GM18861 (cell line): Measurements from ENCODE around the gene BMAL1.

Source experiments
- ATAC-seq: cut with Tn5 transposase; IDR thresholded peaks from one replicate; pipeline ENCODE4 v1.9.1; 2021; ENCODE audit not compliant: unreplicated experiment

BMAL1 gene

GRCh38 chr11:13314676-13315394 is 37.2 kb downstream of the BMAL1 start:
- no peak for ATAC-seq

- no peak for ATAC-seq
These were observed 38.2 kb downstream of the BMAL1 start for GRCh38 chr11:13315517-13316432.

GRCh38 chr11:13316528-13316961 is 39.0 kb downstream of the BMAL1 start:
- no peak for ATAC-seq

- ATAC-seq = no peak
These were observed 39.9 kb downstream of the BMAL1 start for GRCh38 chr11:13317293-13318080.

GRCh38 chr11:13318498-13319295 is 41.1 kb downstream of the BMAL1 start:
- ATAC-seq = peak; percentile 60

- no peak for ATAC-seq
These were observed 43.1 kb downstream of the BMAL1 start for GRCh38 chr11:13320688-13321087.

- ATAC-seq = no peak
These were observed 43.8 kb downstream of the BMAL1 start for GRCh38 chr11:13321431-13321830.

- ATAC-seq = no peak
These were observed 46.6 kb downstream of the BMAL1 start for GRCh38 chr11:13324141-13324540.

GRCh38 chr11:13324709-13325108 is 47.1 kb downstream of the BMAL1 start:
- ATAC-seq = no peak

- ATAC-seq = no peak
These were observed 49.8 kb downstream of the BMAL1 start for GRCh38 chr11:13327421-13327820.

GRCh38 chr11:13328286-13328685 is 50.7 kb downstream of the BMAL1 start:
- ATAC-seq = no peak

- no peak for ATAC-seq
These were observed 52.2 kb downstream of the BMAL1 start for GRCh38 chr11:13329670-13330356.

GRCh38 chr11:13332124-13332523 is 54.5 kb downstream of the BMAL1 start:
- ATAC-seq = no peak

- ATAC-seq = peak; percentile 82
These were observed 55.9 kb downstream of the BMAL1 start for GRCh38 chr11:13333456-13333957.

- ATAC-seq = no peak
These were observed 56.6 kb downstream of the BMAL1 start for GRCh38 chr11:13334034-13334786.

- ATAC-seq = no peak
These were observed 57.7 kb downstream of the BMAL1 start for GRCh38 chr11:13335319-13335718.

- no peak for ATAC-seq
These were observed 58.8 kb downstream of the BMAL1 start for GRCh38 chr11:13336246-13336878.

- ATAC-seq = no peak
These were observed 60.4 kb downstream of the BMAL1 start for GRCh38 chr11:13338019-13338426.
